Prostate gland (tissue), 2 donors: ENCODE data around the gene ADCY7.

Experiments
- CTCF ChIP-seq, 4 experiments: fragments of 200-600 bp in 2 of 4; fragments of 450-650 bp in 2 of 4; sonication (generic) in 2 of 4; IDR thresholded peaks; 1 replicate in 3 of 4; 2 replicates in 1 of 4; pipeline ENCODE4 v1.5.1; 2016 to 2019; ENCODE audit warnings: antibody characterized with exemption in 4 of 4, mild to moderate bottlenecking in 2 of 4, moderate library complexity in 2 of 4
- POLR2A ChIP-seq: fragments of 450-650 bp; IDR thresholded peaks from one replicate; pipeline ENCODE4 v1.6.1; 2016; ENCODE audit warnings: antibody characterized with exemption, mild to moderate bottlenecking
- POLR2AphosphoS5 ChIP-seq: sonication (generic); formaldehyde crosslinking; IDR thresholded peaks from one replicate; pipeline ENCODE4 v1.6.1; 2017; ENCODE audit warnings: antibody characterized with exemption

- no peak for TF ChIP-seq CTCF (IDR thresholded peaks at IDR 0.05)
- no peak for TF ChIP-seq POLR2A
- no peak for TF ChIP-seq POLR2AphosphoS5
Observed at GRCh38 chr16:50272687-50273381, 6.5 kb downstream of the ADCY7 start.
